OCI-LY1 (cell line): ENCODE data around the gene LZTS3.

ENCODE experiments used
- H2AFZ ChIP-seq: fragments of 200-600 bp; sonication (generic), shearing (Covaris generic); 2 replicates; pipeline ENCODE4 v1.6.0; 2014; ENCODE audit warnings: antibody characterized with exemption, mild to moderate bottlenecking, low read length
- H3F3A ChIP-seq: fragments of 200-600 bp; sonication (generic), shearing (Covaris generic); 2 replicates; pipeline ENCODE4 v1.6.0; 2014; ENCODE audit warnings: mild to moderate bottlenecking, antibody characterized with exemption, low read length, moderate library complexity; ENCODE audit not compliant: insufficient read depth
- H3K27ac ChIP-seq: fragments of 200-600 bp; sonication (generic); 2 replicates; pipeline ENCODE4 v1.5.1; 2014; ENCODE audit warnings: low read length, mixed run types, mild to moderate bottlenecking, low read depth; ENCODE audit not compliant: poor library complexity, severe bottlenecking
- H3K27me3 ChIP-seq: fragments of 200-600 bp; sonication (generic); 2 replicates; pipeline ENCODE4 v1.6.0; 2014; ENCODE audit warnings: antibody characterized with exemption, mild to moderate bottlenecking, low read length, moderate library complexity; ENCODE audit not compliant: insufficient read depth
- H3K36me3 ChIP-seq: fragments of 200-600 bp; sonication (generic); 2 replicates; pipeline ENCODE4 v1.6.1; 2014; ENCODE audit warnings: mild to moderate bottlenecking, antibody characterized with exemption, low read length, moderate library complexity, mixed read lengths; ENCODE audit not compliant: insufficient read depth
- H3K4me1 ChIP-seq: fragments of 200-600 bp; sonication (generic); 2 replicates; pipeline ENCODE4 v1.5.1; 2014; ENCODE audit warnings: mild to moderate bottlenecking, low read length, moderate library complexity; ENCODE audit not compliant: insufficient read depth, severe bottlenecking
- H3K4me2 ChIP-seq: fragments of 200-600 bp; sonication (generic), shearing (Covaris generic); 2 replicates; pipeline ENCODE4 v1.6.1; 2014; ENCODE audit warnings: low read length
- H3K4me3 ChIP-seq: fragments of 200-600 bp; sonication (generic); 2 replicates; pipeline ENCODE4 v1.5.1; 2014; ENCODE audit warnings: low read length, low read depth, mild to moderate bottlenecking, mixed read lengths; ENCODE audit not compliant: poor library complexity, severe bottlenecking
- H3K79me2 ChIP-seq: fragments of 200-600 bp; shearing (Covaris generic); 2 replicates; pipeline ENCODE4 v1.6.1; 2016; ENCODE audit warnings: mixed run types, low read length, mixed read lengths; ENCODE audit not compliant: insufficient read depth
- H3K9ac ChIP-seq: fragments of 200-600 bp; sonication (generic), shearing (Covaris generic); 2 replicates; pipeline ENCODE4 v1.6.1; 2014; ENCODE audit warnings: mild to moderate bottlenecking, low read length, mixed read lengths
- H3K9me2 ChIP-seq: fragments of 200-600 bp; sonication (generic), shearing (Covaris generic); 2 replicates; pipeline ENCODE4 v1.6.1; 2014; ENCODE audit warnings: low read depth, mild to moderate bottlenecking, low read length, mixed read lengths
- H3K9me3 ChIP-seq: fragments of 200-600 bp; shearing (Covaris generic); 2 replicates; pipeline ENCODE4 v1.6.1; 2014; ENCODE audit warnings: low read length, mixed read lengths
- H4K20me1 ChIP-seq: fragments of 200-600 bp; sonication (generic), shearing (Covaris generic); 2 replicates; pipeline ENCODE4 v1.6.0; 2016; ENCODE audit warnings: mild to moderate bottlenecking, low read length; ENCODE audit not compliant: insufficient read depth
- CTCF ChIP-seq: fragments of 200-600 bp; sonication (generic), shearing (Covaris generic); IDR thresholded peaks from 2 replicates; pipeline ENCODE4 v1.5.1; 2017; ENCODE audit warnings: mild to moderate bottlenecking, antibody characterized with exemption, low read length, moderate library complexity, mixed read lengths
- EZH2 ChIP-seq: fragments of 200-600 bp; sonication (generic), shearing (Covaris generic); IDR thresholded peaks from 2 replicates; pipeline ENCODE4 v1.8.0; 2017; ENCODE audit warnings: borderline replicate concordance, mixed run types, mild to moderate bottlenecking, antibody characterized with exemption, low read length, moderate library complexity, mixed read lengths

LZTS3 gene

GRCh38 chr20:3133155-3133554, 40.2 kb downstream of the LZTS3 start:
- H3K4me1 ChIP-seq = no peaks in the 10 kb centered on the region
- no peak for TF ChIP-seq EZH2
- TF ChIP-seq CTCF = no peak
- H3K27me3 ChIP-seq = no peaks in the 10 kb centered on the region
- H4K20me1 ChIP-seq = no peaks in the 10 kb centered on the region
- no peaks in the 10 kb centered on the region for H3K79me2 ChIP-seq
- H3K4me2 ChIP-seq = no peak overlapping the region
- no peaks in the 10 kb centered on the region for H3K9me3 ChIP-seq
- no peak overlapping the region for H2AFZ ChIP-seq
- no peaks in the 10 kb centered on the region for H3F3A ChIP-seq
- no peaks in the 10 kb centered on the region for H3K9me2 ChIP-seq
- no peak overlapping the region for H3K4me3 ChIP-seq
- no peaks in the 10 kb centered on the region for H3K36me3 ChIP-seq
- H3K9ac ChIP-seq = no peak overlapping the region
- H3K27ac ChIP-seq = no peak overlapping the region

GRCh38 chr20:3130051-3130600, 43.2 kb downstream of the LZTS3 start:
- Histone ChIP-seq H3K9me3 (no peaks in the 10 kb centered on the region), H4K20me1 (no peaks in the 10 kb centered on the region), H3K9ac (no peak overlapping the region), H3K4me2 (no peak overlapping the region), H3K27ac (no peak overlapping the region), H3K79me2 (no peaks in the 10 kb centered on the region), H3K36me3 (no peaks in the 10 kb centered on the region), H2AFZ (no peak overlapping the region), H3K4me1 (no peaks in the 10 kb centered on the region), H3F3A (no peaks in the 10 kb centered on the region), H3K9me2 (no peaks in the 10 kb centered on the region), H3K27me3 (no peaks in the 10 kb centered on the region), H3K4me3 (no peak overlapping the region)
- TF ChIP-seq CTCF (no peak), EZH2 (no peak)

- no peaks in the 10 kb centered on the region for H3K36me3 ChIP-seq
- H4K20me1 ChIP-seq = no peaks in the 10 kb centered on the region
- TF ChIP-seq CTCF (no peak), EZH2 (no peak)
- no peak overlapping the region for H3K4me3 ChIP-seq
- H3F3A ChIP-seq = no peaks in the 10 kb centered on the region
- no peak overlapping the region for H3K27ac ChIP-seq
- H2AFZ ChIP-seq = no peak overlapping the region
- H3K4me2 ChIP-seq = no peak overlapping the region
- no peaks in the 10 kb centered on the region for H3K79me2 ChIP-seq
- no peak overlapping the region for H3K9ac ChIP-seq
- no peaks in the 10 kb centered on the region for H3K9me3 ChIP-seq
- H3K4me1 ChIP-seq = no peaks in the 10 kb centered on the region
- no peaks in the 10 kb centered on the region for H3K9me2 ChIP-seq
- H3K27me3 ChIP-seq = no peaks in the 10 kb centered on the region
These were observed 44.3 kb downstream of the LZTS3 start for GRCh38 chr20:3129094-3129493.
